T47D (cell line): Measurements from ENCODE around the gene CTRB2.
A peak's percentile ranks its signal among the peaks of the same experiment; 100 is the strongest.

Source experiments
- DNase-seq, 2 experiments: peaks; one replicate each; pipeline versions ENCODE4 v3.0.0 to v3.0.0-alpha.2; 2011 to 2012; ENCODE audit warnings: low read depth in 1 of 2, low spot score in 1 of 2
- JUND ChIP-seq: IDR thresholded peaks from 2 replicates; pipeline ENCODE4 v1.6.1; 2012; ENCODE audit warnings: low read depth
- in situ Hi-C: cut with HindIII; loops from 2 replicates; pipeline ENCODE4 v1.10.0; 2016; ENCODE audit warnings: low sequenced_read_pairs, low pct_unique_long_range_greater_than_20kb

The CTRB2 gene

DNA sequence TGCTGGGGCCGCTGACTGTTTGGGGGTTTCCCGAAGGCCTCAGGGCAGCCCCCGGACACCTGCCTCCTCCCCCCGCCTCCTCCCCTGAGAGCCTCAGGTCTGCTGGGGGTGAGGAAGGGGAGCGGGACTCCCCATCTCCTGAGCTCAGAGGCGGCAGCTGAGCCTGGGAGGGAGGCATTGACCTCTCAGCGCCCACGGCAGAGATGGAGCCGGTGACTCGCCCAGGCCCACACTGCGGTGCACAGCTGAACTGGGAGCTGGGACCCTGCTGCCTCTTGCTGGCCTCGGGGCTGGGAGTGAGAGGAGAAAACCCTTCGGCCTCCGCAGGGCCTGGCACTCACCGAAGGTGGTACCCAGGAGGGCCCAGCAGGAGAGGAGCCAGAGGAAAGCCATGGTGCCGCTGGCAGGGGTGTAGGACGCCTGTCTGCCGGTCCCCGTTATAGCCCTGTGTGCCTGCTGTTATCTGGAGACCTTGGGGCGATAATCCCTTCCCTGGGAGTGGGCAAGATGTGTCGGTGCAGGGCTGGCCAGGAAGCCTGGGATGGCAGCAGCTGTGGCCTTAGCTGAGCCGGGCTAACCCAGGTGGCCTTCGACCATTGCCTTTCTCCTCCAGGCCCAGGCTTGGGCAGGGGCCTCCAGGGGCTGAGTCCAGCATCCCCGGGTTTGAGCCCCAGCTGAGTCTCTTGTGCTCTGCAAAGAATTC, at the start of gene CTRB2:
Gene CTRB2, minus strand, starts transcription at position 413 of the 703 bp plus-strand sequence. Its CDS starts 20 bp downstream, at position 393.
- DNase-seq: no peak
- in situ Hi-C loops: no loop called here
- TF ChIP-seq JUND: no peak

DNA sequence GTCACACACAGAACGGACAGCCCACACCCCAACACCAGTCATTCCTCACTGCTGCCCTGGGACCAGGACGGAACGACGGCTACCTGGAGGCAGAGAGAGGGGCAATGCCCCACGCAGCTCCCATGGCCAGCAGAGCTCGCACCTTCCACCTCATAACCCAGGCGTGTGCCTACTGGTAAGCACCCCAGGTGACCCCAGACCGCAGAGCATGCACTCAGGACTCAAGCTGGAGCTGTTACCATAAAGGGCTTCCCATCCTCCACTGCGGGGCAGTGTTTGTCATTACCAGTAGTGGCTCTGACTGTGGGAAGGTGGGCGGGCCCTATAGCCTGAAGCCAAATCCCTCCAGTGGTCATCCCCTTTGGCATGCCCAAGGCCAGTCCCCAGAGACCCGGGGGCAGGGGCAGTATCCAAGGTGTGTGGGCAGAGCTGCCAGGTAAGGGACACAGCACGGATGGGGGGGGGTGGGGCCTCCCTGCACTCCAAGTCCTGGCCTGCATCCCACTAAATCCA, 49.2 kb upstream of the CTRB2 start:
- in situ Hi-C loops: no loop called here
- no peak for TF ChIP-seq JUND
- DNase-seq: no peak

DNA sequence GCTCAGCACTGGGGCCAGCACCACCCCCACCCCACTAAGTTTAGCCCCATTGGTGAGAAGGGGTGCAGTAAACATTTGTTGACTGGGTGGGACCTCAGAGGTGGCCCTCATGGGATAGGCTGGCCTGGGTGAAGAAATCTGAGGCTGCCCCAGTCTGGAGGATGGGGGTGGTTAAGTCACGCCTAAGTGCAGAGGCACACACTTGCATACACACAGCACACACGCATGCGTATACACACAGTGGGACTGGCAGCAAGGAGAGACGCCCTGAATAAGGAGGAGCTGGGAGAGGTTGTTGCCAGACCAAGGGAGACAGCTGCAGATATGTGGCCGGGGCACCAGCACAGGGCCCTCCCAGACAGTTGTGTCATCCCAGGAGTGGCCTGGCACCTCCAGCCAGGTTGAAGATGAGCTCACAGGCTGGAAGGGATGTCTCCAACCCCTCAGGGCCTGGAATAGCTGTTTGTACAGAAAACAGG, 47.4 kb upstream of the CTRB2 start:
- in situ Hi-C loops: no loop called here
- TF ChIP-seq JUND: no peak
- peak; percentile 99 for DNase-seq

DNA sequence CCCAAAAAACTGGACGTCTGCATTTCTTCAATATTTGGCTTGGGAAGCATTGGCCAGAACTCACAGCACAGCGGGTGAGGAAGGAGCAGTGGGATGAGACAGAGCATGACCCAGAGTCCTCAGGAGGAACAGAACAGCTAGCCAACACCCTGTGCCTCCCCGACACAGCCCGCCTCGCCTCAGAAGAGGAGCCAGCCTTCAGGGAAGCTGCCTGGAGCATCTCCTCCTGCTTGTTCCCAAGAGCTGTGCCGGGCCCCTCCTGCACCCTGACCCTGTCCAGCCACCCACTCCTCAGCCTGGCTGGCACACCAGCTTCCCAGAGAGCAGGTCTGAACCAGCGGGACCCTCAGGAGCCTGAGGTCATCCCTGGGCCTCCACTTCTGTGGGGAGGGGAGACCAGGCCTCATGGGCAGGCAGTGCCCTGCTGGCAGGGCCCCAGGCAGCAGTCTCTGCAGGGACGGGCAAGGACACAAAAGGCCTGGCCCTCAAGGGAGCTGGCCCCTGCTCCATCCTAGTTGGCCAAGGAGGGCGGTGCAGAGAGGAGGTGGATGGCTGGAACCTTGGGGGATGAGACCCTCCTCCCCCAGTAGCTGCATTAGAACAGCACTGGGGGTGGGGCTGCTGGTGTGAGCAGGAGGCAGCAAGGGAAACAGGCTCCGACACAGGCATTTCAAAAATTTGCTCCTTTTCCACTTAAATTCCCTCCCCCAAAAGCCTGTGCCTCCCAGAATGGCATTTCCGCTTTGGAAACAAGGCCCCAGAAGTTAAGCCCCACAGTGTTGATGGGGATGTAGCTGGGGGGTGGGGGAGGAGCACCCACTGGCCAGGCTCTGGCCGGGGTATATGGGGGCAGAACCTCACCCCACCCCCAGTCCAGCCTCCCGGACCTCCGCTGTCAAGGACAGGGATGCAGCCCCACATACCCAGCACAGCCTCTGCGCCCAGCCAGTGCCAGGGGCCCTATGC, 46.3 kb upstream of the CTRB2 start:
- DNase-seq: no peak
- TF ChIP-seq JUND: no peak
- in situ Hi-C loops: no loop called here

DNA sequence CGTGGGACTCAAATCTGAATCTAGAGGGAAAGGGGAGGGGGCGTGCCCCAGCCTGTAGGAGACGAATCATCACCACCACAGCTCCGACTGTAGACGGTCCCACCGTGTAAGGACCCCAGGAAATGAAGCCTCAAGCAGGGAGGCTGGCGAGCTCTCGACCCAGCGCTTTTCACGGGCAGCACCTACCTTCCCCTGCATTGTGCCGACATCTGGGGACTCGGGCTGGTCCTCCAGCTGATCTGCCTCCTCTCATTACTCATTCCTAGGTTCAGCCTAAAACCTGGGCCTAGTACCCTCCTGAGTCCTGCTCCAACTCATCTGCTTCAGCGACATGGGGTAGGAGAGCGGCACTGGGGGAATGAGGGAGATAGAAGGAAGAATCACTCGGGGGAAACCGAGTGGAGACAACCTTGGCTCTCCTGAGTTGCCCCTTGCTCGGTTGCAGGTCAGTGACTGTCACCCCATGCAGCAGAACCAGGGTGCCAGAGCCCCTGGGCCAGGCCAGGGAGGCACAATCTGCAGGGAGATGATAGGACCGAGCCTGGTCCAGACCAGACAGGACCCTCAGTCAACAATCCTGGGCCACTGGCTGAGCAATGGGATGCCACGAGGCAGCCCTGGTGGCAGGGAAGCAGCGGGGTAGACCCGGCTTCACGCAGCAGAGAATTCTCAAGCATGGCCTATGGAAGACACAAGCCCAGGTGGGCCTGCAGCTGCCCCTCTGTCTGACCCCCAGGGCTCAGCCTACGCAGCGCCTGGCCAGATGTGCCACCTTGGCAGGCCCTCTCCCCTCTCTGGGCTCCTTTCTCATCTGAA, 45.3 kb upstream of the CTRB2 start:
- DNase-seq: no peak
- TF ChIP-seq JUND: no peak
- in situ Hi-C loops: no loop called here

DNA sequence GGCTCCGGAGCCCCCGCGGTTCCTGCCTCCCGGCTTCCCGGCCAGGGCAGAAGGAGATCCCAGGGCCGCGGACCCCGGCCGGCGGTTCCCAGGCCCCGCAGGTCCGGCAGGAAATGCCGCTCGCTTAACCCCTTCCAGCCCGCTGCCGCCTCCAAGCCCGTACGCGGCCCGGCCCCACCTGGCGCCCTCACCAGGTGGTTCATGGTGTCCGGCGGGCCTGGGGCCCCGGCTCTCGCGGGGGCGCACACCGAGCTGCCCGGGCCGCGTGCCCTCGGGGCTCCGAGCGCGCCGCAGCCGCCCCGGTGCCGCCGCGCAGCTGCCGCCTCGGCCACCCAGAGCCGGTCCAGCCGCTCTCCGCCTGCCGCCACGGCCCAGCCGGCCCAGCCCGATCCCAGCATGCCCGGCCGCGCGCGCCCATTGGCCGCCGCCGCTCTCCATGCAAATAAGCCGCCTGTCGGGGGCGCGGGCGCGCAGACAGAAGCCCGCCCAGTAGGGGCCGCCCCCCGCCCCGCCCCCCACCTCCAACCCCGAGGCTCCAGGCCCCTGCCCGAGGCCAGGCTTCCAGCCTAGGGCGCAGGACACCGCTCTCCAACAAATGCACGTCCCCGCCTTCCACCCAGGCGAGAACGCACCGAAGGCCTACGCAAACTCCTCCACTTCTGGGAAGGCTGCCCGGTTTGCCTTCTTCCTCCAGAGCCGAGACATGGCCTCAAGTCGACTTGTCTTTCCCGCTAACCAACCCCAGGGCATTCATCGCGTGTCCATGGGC, 44.5 kb upstream of the CTRB2 start, which contains the start of gene BCAR1:
Gene BCAR1, minus strand, starts transcription at position 345 of the 769 bp plus-strand sequence. Its CDS starts 142 bp downstream, at position 203.
- in situ Hi-C loops: no loop called here
- no peak for TF ChIP-seq JUND
- peak; percentile 89 to 97 for DNase-seq

DNA sequence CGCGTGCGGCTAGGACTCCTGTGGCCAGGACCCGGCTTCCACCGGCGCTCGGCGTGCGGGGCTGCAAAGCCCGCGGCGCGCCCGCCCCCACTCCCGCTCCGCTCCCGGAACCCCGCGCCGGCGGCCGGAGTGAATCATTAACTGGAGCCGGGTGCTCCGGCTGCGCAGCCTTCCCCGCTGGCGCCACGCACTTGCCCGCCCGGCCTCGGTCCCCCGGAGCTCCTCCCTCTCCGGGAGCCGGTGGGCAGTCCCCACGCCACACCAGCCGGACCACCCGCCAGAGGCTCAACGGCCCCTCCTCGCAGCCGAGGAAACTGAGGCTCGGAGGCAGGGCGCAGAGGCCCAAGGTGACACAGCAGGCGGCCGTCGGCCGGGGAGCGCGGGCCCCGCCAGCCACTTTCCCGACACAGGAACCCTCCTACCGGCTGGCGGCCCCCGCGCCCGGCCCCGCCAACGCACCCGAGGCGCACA, 43.9 kb upstream of the CTRB2 start:
- in situ Hi-C loops: no loop called here
- peak in 1 of 2 experiments; percentile 64 for DNase-seq
- no peak for TF ChIP-seq JUND

DNA sequence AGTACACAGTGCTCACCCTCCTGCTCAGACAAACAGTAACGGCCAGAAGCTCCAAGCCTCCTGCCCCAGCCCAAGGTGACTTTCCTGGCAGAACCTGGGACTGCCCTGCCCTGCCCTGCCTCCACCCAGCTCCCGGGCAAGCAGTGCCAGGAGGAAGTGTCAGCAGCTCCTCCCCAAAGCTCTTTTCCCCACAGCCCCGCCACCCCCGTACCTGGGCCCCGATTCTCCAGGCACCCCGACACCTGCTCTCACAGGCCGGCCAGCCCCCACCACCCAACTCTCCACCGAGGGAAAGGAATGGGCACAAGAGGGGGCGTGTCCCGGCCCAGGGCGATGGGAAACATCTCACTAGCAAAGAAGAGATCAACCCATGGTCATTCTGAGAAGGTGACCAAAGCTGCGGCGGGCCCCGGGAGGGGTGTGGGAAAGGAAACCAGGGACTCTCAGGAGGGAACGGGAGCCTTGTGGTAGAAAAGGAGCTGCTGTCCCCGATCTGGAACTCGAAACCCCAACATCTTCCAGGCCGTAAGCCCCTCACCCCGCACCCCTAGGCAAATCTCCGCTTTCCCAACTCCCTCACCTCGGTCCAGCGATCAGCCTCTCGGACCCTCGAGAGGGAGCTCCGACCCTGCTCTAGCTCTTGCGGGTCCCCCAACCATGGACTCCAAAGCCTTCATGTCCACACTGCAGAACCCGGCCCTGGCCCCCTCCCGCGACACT, 43.3 kb upstream of the CTRB2 start:
- DNase-seq: peak in 1 of 2 experiments; percentile 85
- in situ Hi-C loops: no loop called here
- TF ChIP-seq JUND: no peak

DNA sequence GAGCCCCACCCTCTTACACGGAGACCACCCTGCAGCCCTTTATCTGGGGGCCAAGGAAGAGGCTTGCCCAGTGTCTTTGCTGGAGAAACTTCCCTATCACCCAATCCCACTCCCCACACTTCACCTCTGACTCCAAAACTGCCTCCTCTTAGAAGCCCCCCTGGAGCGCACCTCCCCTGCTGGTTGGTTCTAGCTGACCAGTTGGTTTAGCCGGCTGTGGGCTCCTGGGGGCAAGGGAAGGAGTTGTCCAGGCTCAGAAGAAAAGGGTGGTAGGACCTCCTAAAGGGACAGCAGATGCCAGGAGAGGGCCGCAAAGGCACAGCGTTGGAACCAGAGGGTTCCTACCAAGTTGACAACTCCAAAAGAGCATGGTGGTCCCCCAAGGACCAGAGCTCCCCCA, 42.5 kb upstream of the CTRB2 start:
- no peak for DNase-seq
- no peak for TF ChIP-seq JUND
- in situ Hi-C loops: no loop called here

DNA sequence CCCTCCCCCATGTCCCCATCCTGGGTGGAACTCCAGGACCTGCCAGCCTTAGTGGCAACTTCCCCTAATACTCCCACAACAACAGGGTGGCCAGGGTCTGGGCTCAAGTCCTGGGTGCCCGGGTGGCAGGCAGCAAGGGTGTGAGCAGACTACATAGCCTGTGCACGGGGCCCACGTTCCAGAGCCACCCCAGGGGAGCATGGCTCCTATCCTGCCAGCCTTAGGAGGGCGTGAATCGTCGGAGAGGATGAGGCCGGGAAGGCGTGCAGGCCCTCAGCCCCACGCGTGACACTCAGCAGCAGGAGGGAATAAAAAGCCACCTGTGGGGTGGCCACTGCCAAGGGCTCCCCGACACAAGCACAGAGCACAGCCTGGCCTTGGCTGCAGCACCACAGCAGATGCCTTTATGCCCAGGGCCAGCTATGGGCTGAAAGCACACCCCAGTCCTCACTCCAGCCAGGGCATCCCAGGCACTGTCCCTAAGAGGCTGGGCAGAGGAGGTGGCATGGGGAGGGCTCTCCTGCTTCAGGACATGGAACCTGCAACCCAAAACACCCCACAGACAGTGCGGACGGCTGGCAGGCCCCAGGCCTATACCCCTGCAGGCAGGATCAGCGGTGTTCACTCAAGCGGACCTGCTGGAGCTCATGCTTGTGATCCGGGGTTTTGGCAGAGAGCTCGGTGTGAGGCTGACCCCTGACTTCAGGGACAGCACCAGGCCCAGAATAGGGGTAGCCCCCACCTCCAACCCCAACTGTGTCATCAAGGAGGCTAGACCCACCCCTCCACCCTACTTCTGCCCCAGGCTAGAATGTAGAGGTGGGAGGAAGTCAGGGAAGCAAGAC, 41.8 kb upstream of the CTRB2 start:
- DNase-seq: no peak
- no peak for TF ChIP-seq JUND
- in situ Hi-C loops: no loop called here
